Colonic mucosa (tissue), 4 donors: Measurements from ENCODE around the gene AHDC1. TPM values are rescaled to one million over a fixed set of nuclear protein-coding genes. Genes with fewer than 3 reads are reported as not detected.

Experiments
- DNase-seq: peaks from one replicate; pipeline ENCODE4 v3.0.0-alpha.2; 2020
- H3K27ac ChIP-seq: fragments of 200-600 bp; one replicate; pipeline ENCODE4 v1.8.0; 2021
- H3K27me3 ChIP-seq: fragments of 200-600 bp; one replicate; pipeline ENCODE4 v1.8.0; 2021
- H3K36me3 ChIP-seq: fragments of 200-600 bp; one replicate; pipeline ENCODE4 v1.8.0; 2021
- H3K4me1 ChIP-seq: fragments of 200-600 bp; one replicate; pipeline ENCODE4 v1.8.0; 2021; ENCODE audit warnings: mild to moderate bottlenecking
- H3K4me3 ChIP-seq: fragments of 200-600 bp; one replicate; pipeline ENCODE4 v1.8.0; 2021
- H3K9ac ChIP-seq, 2 donors: one replicate each; pipeline ENCODE4 v1.7.0; 2013; ENCODE audit warnings: control low read depth in 2 of 2, low read depth in 2 of 2, low read length in 2 of 2
- H3K9me3 ChIP-seq: fragments of 200-600 bp; one replicate; pipeline ENCODE4 v1.8.0; 2021
- intact Hi-C: fragments of 100-400 bp; cut with DNase I; formaldehyde crosslinking; loops from one replicate; pipeline ENCODE4 v1.14.1; 2022
- total RNA-seq, 2 donors: library from RNA; stranded (reverse); fragmentation: NEBNext Ultra II Directional in 1 of 2; extraction: Animal tissue kit (Norgen Biotek cat#: 25700) in 1 of 2; gene quantifications; one replicate each; pipeline ENCODE4 v1.2.1, GENCODE V29; 2021
- TF ChIP-seq, protein P1 (sequence below): fragments of 200-600 bp; IDR thresholded peaks from one replicate; pipeline ENCODE4 v1.8.0; 2022; ENCODE audit warnings: antibody characterized with exemption, mild to moderate bottlenecking
- donor health status: healthy.
- donor health status: DM: no; HTN: no; CAD: no.
- donor health status: DM: no; HTN: no; CAD: no.

Gene AHDC1
- total RNA-seq, 2 donors from 2014 or later: 18.4 to 26.8 TPM

DNA sequence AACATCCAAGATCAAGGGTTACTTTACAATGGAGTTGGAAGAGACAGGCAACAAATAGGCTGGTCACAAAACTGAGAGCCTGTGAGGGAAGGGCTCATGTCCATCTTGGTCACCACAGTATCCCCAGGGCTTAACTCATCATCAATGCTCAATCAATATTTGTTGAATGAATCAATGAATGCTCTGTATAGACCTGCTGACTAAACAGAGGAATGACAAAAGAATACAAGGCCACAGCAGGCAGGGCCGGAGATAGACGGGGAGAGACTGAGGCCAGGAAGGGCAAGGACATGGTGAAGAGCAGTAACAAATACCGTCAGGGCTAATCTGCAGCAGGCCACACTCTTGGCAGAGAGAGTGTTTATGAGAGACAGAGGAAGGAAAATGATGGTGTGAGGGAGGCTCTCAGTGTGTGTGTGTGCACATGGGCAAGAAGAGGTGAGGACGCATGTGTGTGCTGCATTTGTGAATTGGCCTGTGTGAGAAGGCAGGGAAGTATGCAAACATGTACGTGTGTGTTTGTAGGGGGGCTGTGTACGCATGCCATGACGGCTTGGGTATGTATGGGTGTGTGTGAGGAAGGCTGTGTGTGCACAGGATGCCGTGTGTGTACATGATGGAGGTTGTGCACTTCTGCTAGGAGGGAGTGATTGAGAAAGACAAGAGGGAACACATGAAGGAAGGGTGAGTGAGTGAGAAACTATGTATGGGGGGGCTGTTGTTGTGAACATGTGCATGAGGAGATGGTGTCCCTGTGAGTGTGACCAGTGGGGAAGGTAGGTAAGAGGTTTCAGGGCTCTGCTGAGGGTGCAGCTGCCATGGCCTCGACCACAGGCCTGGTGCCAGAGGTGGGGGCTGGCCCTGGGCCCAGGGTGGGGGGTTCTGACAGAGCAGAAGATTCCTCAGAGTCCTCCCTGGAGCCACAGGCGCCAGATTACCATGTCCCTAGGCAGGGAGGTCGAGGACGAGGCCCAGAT lies 15.4 kb downstream of the AHDC1 start:
- Histone ChIP-seq H3K4me1 (peaks cover 14% of the 10 kb centered on the region), H3K9ac (no peak overlapping the region), H3K27ac (no peak overlapping the region), H3K36me3 (no peaks in the 10 kb centered on the region), H3K27me3 (no peaks in the 10 kb centered on the region), H3K4me3 (no peak overlapping the region), H3K9me3 (no peaks in the 10 kb centered on the region)
- DNase-seq: no peak
- intact Hi-C loops: no loop called here
- TF ChIP-seq, protein P1, sequence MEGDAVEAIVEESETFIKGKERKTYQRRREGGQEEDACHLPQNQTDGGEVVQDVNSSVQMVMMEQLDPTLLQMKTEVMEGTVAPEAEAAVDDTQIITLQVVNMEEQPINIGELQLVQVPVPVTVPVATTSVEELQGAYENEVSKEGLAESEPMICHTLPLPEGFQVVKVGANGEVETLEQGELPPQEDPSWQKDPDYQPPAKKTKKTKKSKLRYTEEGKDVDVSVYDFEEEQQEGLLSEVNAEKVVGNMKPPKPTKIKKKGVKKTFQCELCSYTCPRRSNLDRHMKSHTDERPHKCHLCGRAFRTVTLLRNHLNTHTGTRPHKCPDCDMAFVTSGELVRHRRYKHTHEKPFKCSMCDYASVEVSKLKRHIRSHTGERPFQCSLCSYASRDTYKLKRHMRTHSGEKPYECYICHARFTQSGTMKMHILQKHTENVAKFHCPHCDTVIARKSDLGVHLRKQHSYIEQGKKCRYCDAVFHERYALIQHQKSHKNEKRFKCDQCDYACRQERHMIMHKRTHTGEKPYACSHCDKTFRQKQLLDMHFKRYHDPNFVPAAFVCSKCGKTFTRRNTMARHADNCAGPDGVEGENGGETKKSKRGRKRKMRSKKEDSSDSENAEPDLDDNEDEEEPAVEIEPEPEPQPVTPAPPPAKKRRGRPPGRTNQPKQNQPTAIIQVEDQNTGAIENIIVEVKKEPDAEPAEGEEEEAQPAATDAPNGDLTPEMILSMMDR: no peak

DNA sequence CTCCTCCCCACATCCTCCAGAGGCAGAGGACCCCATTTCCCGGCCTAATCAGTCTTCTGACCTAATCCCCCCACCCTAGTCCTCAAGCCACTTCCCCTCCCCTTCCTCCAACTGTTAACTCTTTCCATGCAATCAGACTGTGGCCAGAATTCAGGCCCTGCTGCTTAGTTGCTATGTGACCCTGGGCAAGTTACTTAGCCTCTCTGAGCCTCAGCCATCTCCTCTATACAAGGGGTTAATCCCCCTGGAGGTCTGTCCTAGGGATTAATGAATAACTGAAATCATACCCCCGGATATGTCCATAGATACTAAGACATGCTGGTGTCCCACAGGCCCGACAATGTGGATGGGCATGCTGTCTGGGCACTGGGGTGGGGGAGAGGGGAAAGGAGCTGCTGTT lies 18.3 kb downstream of the AHDC1 start:
- Histone ChIP-seq H3K36me3 (no peaks in the 10 kb centered on the region), H3K9ac (no peak overlapping the region), H3K4me1 (peaks cover 2% of the 10 kb centered on the region), H3K9me3 (no peaks in the 10 kb centered on the region), H3K4me3 (no peak overlapping the region), H3K27ac (no peak overlapping the region), H3K27me3 (no peaks in the 10 kb centered on the region)
- TF ChIP-seq, protein P1: no peak
- DNase-seq: no peak
- intact Hi-C loops: no loop called here

DNA sequence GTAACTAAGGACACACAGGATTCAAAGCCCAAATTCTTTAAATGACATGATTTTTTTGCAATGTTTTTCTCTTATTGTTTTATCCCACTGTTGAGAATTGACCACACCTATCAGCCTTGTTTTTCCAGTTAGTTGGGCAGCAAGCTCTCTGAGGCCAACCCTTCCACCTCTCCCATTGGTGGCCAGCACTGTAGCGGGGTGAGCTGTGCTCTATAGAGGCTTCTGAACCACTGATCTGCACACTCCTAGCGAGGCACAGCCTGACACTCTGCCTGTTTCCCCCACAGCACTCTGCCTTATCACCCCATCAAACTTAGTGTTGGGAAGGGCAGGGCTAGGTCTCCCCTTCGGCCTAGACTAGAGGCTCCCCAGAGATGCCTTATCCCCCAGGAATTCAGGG lies 19.5 kb downstream of the AHDC1 start:
- intact Hi-C loops: no loop called here
- Histone ChIP-seq H3K27ac (no peak overlapping the region), H3K9me3 (no peaks in the 10 kb centered on the region), H3K27me3 (no peaks in the 10 kb centered on the region), H3K4me3 (no peak overlapping the region), H3K36me3 (no peaks in the 10 kb centered on the region), H3K9ac (no peak overlapping the region), H3K4me1 (no peaks in the 10 kb centered on the region)
- no peak for DNase-seq
- TF ChIP-seq, protein P1: no peak

DNA sequence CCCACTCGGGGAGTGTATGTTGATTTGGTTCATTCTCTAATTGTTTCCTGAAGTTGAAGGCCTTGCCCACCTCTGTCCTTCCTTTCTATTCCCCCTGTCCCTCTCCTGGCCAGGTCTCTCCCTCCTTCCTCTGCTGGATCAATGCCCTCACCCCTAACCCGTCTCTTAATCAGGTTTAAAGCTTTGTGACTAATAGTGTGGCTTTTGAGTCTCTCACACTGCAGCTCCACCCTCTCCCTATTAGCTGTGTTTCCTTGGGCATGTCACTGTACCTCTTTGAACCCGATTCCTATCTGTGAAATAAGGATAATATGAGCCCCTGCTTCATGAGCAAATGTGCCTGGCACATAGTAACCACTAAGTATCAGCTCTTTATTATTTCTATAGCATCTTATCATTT lies 20.5 kb downstream of the AHDC1 start:
- no peaks in the 10 kb centered on the region for H3K27me3 ChIP-seq
- no peak overlapping the region for H3K9ac ChIP-seq
- H3K9me3 ChIP-seq: no peaks in the 10 kb centered on the region
- H3K36me3 ChIP-seq: no peaks in the 10 kb centered on the region
- no peak overlapping the region for H3K4me3 ChIP-seq
- intact Hi-C loops: no loop called here
- TF ChIP-seq, protein P1: no peak
- DNase-seq: no peak
- H3K4me1 ChIP-seq: no peaks in the 10 kb centered on the region
- H3K27ac ChIP-seq: no peak overlapping the region

DNA sequence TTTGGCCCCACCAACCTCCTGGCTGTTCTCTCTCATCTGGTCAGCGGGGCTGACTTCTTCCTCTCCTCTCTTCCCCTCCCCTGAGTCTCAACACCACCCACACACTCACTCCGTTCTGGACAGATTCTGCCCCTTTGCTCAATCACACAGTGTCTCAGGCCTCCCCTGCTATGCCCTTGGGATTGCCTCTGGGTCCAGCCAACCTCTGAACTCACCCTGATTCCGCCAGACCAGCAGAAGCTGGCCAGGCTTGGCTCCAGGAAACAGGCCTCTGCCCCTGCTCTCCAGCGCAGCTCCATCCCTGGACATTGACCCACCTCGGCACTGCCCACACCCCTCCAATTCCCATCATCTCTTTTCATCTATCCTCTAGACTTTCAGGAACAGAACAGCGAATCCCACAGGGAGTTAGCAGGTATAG lies 22.1 kb downstream of the AHDC1 start:
- Histone ChIP-seq H3K4me3 (no peak overlapping the region), H3K27me3 (no peaks in the 10 kb centered on the region), H3K9ac (no peak overlapping the region), H3K36me3 (no peaks in the 10 kb centered on the region), H3K9me3 (no peaks in the 10 kb centered on the region), H3K27ac (no peak overlapping the region), H3K4me1 (no peaks in the 10 kb centered on the region)
- no peak for DNase-seq
- intact Hi-C loops: no loop called here
- TF ChIP-seq, protein P1: no peak
